ENCODE results near the gene GALNT2. TPM values are rescaled to one million over a fixed set of nuclear protein-coding genes. Genes with fewer than 3 reads are reported as not detected.

GALNT2 gene
- total RNA-seq, 4 donors from 2014 or later, result 50.7 to 85.0 (median 71.8) TPM

DNA sequence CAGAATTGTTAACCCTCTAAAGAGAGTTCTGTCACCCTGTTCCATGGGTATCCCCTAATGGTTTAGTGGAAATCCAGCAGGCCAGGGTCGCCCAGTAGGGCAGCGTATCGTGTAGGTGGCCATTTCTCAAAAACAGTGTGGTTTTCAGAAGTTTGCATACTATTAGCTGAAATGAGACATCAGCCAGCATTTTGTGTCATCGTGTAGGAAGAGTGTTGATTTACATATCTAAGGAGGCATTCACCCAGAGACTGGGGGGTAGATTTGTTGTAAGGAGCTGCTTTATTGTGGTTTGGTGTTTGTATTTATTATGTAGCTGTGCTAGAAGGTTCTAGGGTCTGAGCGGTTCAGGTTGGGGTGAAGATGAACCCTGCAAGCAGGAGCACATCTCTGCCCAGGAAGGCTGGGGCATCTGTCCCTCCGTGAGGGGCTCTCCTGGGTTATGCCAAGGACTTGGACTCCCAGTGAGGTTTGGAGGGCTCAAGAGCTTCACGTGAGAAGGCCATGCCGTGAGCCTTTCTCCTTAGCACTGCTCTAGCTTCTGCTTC lies 184.7 kb downstream of the GALNT2 start:
- ATAC-seq (ENCODE audit: low FRiP score) (no peak), DNase-seq (ENCODE audit: low spot score) (no peak)
- TF ChIP-seq, protein P1, sequence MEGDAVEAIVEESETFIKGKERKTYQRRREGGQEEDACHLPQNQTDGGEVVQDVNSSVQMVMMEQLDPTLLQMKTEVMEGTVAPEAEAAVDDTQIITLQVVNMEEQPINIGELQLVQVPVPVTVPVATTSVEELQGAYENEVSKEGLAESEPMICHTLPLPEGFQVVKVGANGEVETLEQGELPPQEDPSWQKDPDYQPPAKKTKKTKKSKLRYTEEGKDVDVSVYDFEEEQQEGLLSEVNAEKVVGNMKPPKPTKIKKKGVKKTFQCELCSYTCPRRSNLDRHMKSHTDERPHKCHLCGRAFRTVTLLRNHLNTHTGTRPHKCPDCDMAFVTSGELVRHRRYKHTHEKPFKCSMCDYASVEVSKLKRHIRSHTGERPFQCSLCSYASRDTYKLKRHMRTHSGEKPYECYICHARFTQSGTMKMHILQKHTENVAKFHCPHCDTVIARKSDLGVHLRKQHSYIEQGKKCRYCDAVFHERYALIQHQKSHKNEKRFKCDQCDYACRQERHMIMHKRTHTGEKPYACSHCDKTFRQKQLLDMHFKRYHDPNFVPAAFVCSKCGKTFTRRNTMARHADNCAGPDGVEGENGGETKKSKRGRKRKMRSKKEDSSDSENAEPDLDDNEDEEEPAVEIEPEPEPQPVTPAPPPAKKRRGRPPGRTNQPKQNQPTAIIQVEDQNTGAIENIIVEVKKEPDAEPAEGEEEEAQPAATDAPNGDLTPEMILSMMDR (IDR thresholded peaks at IDR 0.05), result no peak

DNA sequence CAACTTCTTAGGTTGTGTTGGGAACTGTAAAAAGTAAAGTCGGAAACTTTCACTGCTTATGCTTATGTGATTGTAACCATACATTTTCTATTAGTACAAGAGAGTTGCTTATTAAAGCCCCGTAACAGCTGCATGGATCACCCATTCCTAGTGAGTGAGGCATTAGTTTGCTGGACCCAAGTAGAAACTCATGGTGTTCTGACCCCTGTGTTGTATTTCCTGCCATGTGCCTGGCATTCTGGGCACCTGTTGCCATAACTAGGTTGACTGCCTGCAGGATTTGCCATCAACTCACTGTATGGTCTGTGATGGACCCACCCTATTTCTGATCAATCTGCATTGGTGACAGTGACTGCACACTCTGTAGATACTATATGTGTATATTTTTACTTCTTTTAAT lies 186.1 kb downstream of the GALNT2 start:
- ATAC-seq (ENCODE audit: low FRiP score), result no peak
- TF ChIP-seq, protein P1 (IDR thresholded peaks at IDR 0.05), result no peak
- no peak for DNase-seq (ENCODE audit: low spot score)

DNA sequence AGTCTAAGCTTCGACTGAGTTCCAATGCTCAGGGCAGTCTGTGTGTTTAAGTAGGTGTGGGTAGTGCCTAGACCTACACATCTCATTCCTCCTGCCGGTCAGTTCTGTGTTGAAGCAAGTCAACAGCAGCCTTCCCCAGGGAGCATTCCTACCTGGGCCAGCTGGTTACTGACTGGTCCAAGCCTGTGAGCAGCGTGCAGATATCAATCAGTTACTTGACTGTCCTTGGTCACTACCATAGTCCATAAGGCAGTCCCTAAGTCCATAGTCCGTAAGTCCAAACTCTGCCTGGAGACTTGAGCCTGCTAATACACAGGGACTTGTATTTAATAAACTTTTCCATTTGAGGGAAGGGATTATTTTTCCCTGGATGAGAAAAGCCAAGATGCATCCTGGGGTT lies 187.2 kb downstream of the GALNT2 start:
- TF ChIP-seq, protein P1 (IDR thresholded peaks at IDR 0.05), result no peak
- no peak for DNase-seq (ENCODE audit: low spot score)
- ATAC-seq (ENCODE audit: low FRiP score), result no peak

DNA sequence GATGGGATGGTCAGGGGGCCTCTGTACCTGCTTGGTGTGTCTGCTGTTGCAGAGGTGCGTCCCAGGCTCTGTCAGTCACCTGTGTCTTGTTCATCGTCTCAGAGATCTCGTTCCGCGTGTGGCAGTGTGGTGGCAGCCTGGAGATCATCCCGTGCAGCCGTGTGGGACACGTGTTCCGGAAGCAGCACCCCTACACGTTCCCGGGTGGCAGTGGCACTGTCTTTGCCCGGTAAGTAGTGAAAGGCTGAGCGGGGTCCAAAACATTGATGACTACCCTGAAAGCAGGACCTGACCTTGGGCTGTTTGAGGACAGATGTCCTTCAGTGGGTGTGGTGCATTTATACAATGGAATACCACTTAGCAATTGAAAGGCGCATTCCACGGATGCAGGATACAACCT lies 188.1 kb downstream of the GALNT2 start:
- no peak for ATAC-seq (ENCODE audit: low FRiP score)
- TF ChIP-seq, protein P1 (IDR thresholded peaks at IDR 0.05), result no peak
- no peak for DNase-seq (ENCODE audit: low spot score)

DNA sequence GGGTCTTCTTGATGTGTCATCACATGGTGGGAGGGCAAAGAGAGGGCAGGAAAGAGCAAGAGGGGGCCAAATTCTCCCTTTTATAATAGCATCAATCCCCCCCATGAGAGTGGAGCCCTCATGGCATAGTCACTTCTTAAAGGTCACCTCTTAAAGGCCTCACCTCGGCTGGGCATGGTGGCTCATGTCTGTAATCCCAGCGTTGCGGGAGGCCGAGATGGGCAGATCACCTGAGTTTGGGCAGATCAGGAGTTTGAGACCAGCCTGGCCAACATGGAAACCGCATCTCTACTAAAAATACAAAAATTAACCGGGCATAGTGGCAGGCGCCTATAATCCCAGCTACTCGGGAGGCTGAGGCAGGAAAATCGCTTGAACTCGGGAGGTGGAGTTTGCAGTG lies 189.0 kb downstream of the GALNT2 start:
- ATAC-seq (ENCODE audit: low FRiP score), result no peak
- TF ChIP-seq, protein P1 (IDR thresholded peaks at IDR 0.05), result no peak
- DNase-seq (ENCODE audit: low spot score), result no peak

DNA sequence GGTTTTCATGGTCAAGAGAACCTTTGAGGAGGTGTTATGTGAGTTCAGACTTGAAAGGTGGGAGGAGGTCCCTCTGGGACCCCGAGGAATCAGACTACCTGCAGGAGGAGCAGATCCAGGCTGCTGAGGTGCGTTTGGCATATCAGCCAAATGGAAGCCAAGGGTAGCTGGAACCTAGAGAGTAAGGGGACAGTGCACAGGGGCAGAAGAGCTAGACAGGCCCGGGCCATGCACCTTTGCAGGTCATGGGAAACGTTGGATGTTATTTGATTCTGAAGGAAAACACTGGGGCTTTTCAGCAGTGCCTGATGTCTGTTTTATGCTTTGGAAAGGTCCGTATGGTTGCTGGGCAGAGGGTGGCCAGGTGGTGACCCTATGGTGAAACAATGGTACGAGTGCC lies 189.9 kb downstream of the GALNT2 start:
- TF ChIP-seq, protein P1 (IDR thresholded peaks at IDR 0.05), result no peak
- no peak for ATAC-seq (ENCODE audit: low FRiP score)
- no peak for DNase-seq (ENCODE audit: low spot score)

DNA sequence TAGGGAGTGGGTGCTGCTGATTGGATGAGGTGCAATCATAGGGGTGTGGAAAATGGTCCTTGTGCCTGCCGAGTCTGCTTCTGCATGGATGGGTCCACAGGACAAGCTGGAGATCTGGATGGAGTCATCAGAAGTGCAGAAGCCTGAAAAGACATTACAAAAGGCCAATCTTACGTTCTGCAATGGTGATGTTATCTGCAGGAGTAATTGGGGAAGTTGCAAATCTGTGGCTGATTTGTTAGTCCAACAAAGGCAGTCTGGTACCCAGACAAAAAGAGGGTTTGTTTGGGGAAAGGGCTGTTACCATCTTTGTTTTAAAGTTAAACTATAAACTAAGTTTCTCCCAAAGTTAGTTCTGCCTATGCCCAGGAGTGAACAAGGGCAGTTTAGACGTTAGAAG lies 192.6 kb downstream of the GALNT2 start:
- DNase-seq (ENCODE audit: low spot score), result no peak

More for the DNA sequence above, 192.6 kb downstream of the GALNT2 start:
- no peak for ATAC-seq (ENCODE audit: low FRiP score)
- TF ChIP-seq, protein P1 (IDR thresholded peaks at IDR 0.05), result no peak

Data from omental fat pad (tissue), 4 donors.